HCT116 (cell line): Measurements from ENCODE around the gene SBF2. TPM values are rescaled to one million over a fixed set of nuclear protein-coding genes. Genes with fewer than 3 reads are reported as not detected.
A peak's percentile ranks its signal among the peaks of the same experiment; 100 is the strongest.
"Not testable (repeated sequence)": the region's sequence is repeated elsewhere in the genome, so short reads cannot be mapped to it uniquely, and the experiment has no call there.

Experiments
- ATAC-seq: fragments of 200-7000 bp; cut with Tn5 transposase; 2 replicates; pipeline ENCODE4 v1.9.1; 2020; ENCODE audit warnings: mild to moderate bottlenecking, moderate library complexity
- BruUV-seq: library from RNA; stranded (reverse); fragments of 400-500 nt; replicated peaks from 2 replicates; lab custom pipeline; 2021; lab: Mats Ljungman, UMichigan
- CTCF ChIA-PET: fragments of 300-600 bp; sonication (Branson Sonifier 250); formaldehyde crosslinking; loops from one replicate; lab custom pipeline; 2021; ENCODE audit warnings: antibody characterized with exemption; lab: Charles Lee
- POLR2A ChIA-PET: fragments of 300-600, 350-600 bp; sonication (Branson Sonifier 250); formaldehyde crosslinking; loops from one replicate; lab custom pipeline; 2021; ENCODE audit warnings: antibody characterized with exemption; lab: Charles Lee
- RAD21 ChIA-PET, 2 experiments: fragments of 300-600 bp; sonication (Branson Sonifier 250); formaldehyde crosslinking; loops; one replicate each; lab custom pipeline; 2023; ENCODE audit warnings: low total read pairs in 2 of 2; ENCODE audit not compliant: uncharacterized antibody in 2 of 2, unreplicated experiment in 2 of 2, low non-redundant PET in 1 of 2; lab: Charles Lee
- DNase-seq: peaks from one replicate; pipeline ENCODE4 v3.0.0-alpha.2; 2010; ENCODE audit warnings: low read depth, low spot score
- H2AFZ ChIP-seq: fragments of 200-600 bp; shearing (Covaris generic), sonication (generic); 2 replicates; pipeline ENCODE4 v1.6.1; 2017; ENCODE audit warnings: low read depth, mixed run types, mixed read lengths, antibody characterized with exemption, low read length; ENCODE audit not compliant: poor library complexity, severe bottlenecking
- H3K27ac ChIP-seq: 2 replicates; pipeline ENCODE4 v1.5.1; 2012; ENCODE audit warnings: low read depth, low read length
- H3K27me3 ChIP-seq: fragments of 200-600 bp; sonication (generic); 2 replicates; pipeline ENCODE4 v1.6.1; 2016; ENCODE audit warnings: mixed run types, low read length, mixed read lengths; ENCODE audit not compliant: insufficient read depth
- H3K36me3 ChIP-seq, 2 experiments: fragments of 200-500 bp in 1 of 2; fragments of 200-600 bp in 1 of 2; sonication (Bioruptor generic) in 1 of 2; sonication (generic) in 1 of 2; 2 replicates each; pipeline versions ENCODE4 v1.5.1 to v1.6.1; 2014 to 2016; ENCODE audit warnings: low read length in 2 of 2, inconsistent platforms in 1 of 2, mixed read lengths in 1 of 2, mixed run types in 1 of 2; ENCODE audit not compliant: insufficient read depth in 2 of 2, control insufficient read depth in 1 of 2
- H3K4me1 ChIP-seq, 2 experiments: fragments of 200-600 bp in 1 of 2; sonication (generic) in 1 of 2; 2 replicates each; pipeline versions ENCODE4 v1.5.1 to v1.6.1; 2012 to 2017; ENCODE audit warnings: low read length in 2 of 2, inconsistent platforms in 1 of 2, mild to moderate bottlenecking in 1 of 2, mixed read lengths in 1 of 2, mixed run types in 1 of 2, moderate library complexity in 1 of 2; ENCODE audit not compliant: insufficient read depth in 2 of 2, control insufficient read depth in 1 of 2
- H3K4me2 ChIP-seq: fragments of 200-600 bp; sonication (generic); 2 replicates; pipeline ENCODE4 v1.6.1; 2017; ENCODE audit warnings: mixed run types, low read length, mixed read lengths
- H3K4me3 ChIP-seq, 2 experiments: fragments of 200-600 bp in 1 of 2; sonication (generic) in 1 of 2; replicated peaks in 1 of 2; 2 replicates each; pipeline ENCODE4 v1.5.1; 2011 to 2016; ENCODE audit warnings: low read length in 2 of 2, control low read depth in 1 of 2, low read depth in 1 of 2, mild to moderate bottlenecking in 1 of 2, mixed read lengths in 1 of 2, mixed run types in 1 of 2
- H3K79me2 ChIP-seq: fragments of 200-600 bp; sonication (generic); 2 replicates; pipeline ENCODE4 v1.6.1; 2017; ENCODE audit warnings: mild to moderate bottlenecking, mixed run types, low read length, moderate library complexity, mixed read lengths; ENCODE audit not compliant: insufficient read depth
- H3K9ac ChIP-seq: fragments of 200-600 bp; sonication (generic); 2 replicates; pipeline ENCODE4 v1.6.1; 2016; ENCODE audit warnings: low read length, mixed read lengths
- H3K9me2 ChIP-seq: fragments of 200-600 bp; sonication (generic), shearing (Covaris generic); 2 replicates; pipeline ENCODE4 v1.6.1; 2017; ENCODE audit warnings: mixed run types, mild to moderate bottlenecking, moderate library complexity; ENCODE audit not compliant: insufficient read depth
- H3K9me3 ChIP-seq, 2 experiments: fragments of 200-500 bp in 1 of 2; fragments of 200-600 bp in 1 of 2; sonication (Bioruptor generic) in 1 of 2; sonication (generic) in 1 of 2; 2 replicates each; pipeline ENCODE4 v1.6.1; 2014 to 2017; ENCODE audit warnings: low read length in 2 of 2, mixed read lengths in 2 of 2, inconsistent platforms in 1 of 2, low read depth in 1 of 2, mild to moderate bottlenecking in 1 of 2, mixed run types in 1 of 2, moderate library complexity in 1 of 2; ENCODE audit not compliant: control insufficient read depth in 1 of 2, insufficient read depth in 1 of 2
- H4K20me1 ChIP-seq: fragments of 200-600 bp; sonication (generic), shearing (Covaris generic); 2 replicates; pipeline ENCODE4 v1.6.1; 2017; ENCODE audit warnings: mixed run types, mild to moderate bottlenecking, moderate library complexity; ENCODE audit not compliant: insufficient read depth
- CEBPB ChIP-seq: IDR thresholded peaks from 2 replicates; pipeline ENCODE4 v1.6.1; 2012; ENCODE audit warnings: low read depth
- ELF1 ChIP-seq: IDR thresholded peaks from 2 replicates; pipeline ENCODE4 v1.6.1; 2012; ENCODE audit warnings: low read depth, borderline replicate concordance
- EZH2phosphoT487 ChIP-seq: fragments of 200-600 bp; IDR thresholded peaks from 2 replicates; pipeline ENCODE4 v1.6.1; 2018; ENCODE audit warnings: antibody characterized with exemption, borderline replicate concordance
- FOSL1 ChIP-seq: IDR thresholded peaks from 2 replicates; pipeline ENCODE4 v1.6.1; 2012; ENCODE audit warnings: low read depth
- POLR2A ChIP-seq: IDR thresholded peaks from 2 replicates; pipeline ENCODE4 v1.7.0; 2011; ENCODE audit warnings: borderline replicate concordance; ENCODE audit not compliant: insufficient read depth, insufficient read length; ENCODE audit errors: extremely low read depth
- POLR2AphosphoS5 ChIP-seq: IDR thresholded peaks from 2 replicates; pipeline ENCODE4 v1.6.1; 2011; ENCODE audit warnings: mild to moderate bottlenecking, low read depth, low read length, moderate library complexity
- RAD21 ChIP-seq: IDR thresholded peaks from 2 replicates; pipeline ENCODE4 v1.6.1; 2012; ENCODE audit warnings: low read depth, mild to moderate bottlenecking
- SIN3A ChIP-seq: IDR thresholded peaks from 2 replicates; pipeline ENCODE4 v1.6.1; 2012; ENCODE audit warnings: low read depth
- SRF ChIP-seq: IDR thresholded peaks from 2 replicates; pipeline ENCODE4 v1.6.1; 2012; ENCODE audit warnings: low read depth
- TCF7L2 ChIP-seq: IDR thresholded peaks from 2 replicates; pipeline ENCODE4 v1.7.0; 2011; ENCODE audit warnings: borderline replicate concordance, inconsistent platforms; ENCODE audit not compliant: insufficient read depth, insufficient read length; ENCODE audit errors: extremely low read depth
- YY1 ChIP-seq: IDR thresholded peaks from 2 replicates; pipeline ENCODE4 v1.6.1; 2011; ENCODE audit warnings: low read length, low read depth, moderate library complexity, mild to moderate bottlenecking; ENCODE audit not compliant: insufficient replicate concordance; ENCODE audit errors: extremely low read depth
- intact Hi-C: fragments of 100-400 bp; cut with micrococcal nuclease; formaldehyde crosslinking; loops from 2 replicates; pipeline ENCODE4 v1.10.0; 2022
- total RNA-seq: library from RNA; stranded (reverse); gene quantifications from one replicate; pipeline ENCODE4 v1.2.1, GENCODE V29; 2021; ENCODE audit not compliant: unreplicated experiment
- TF ChIP-seq, protein P1 (sequence below): IDR thresholded peaks from 2 replicates; pipeline ENCODE4 v1.6.1; 2012
- TF ChIP-seq, protein P2 (sequence below): IDR thresholded peaks from 2 replicates; pipeline ENCODE4 v1.6.1; 2012
- TF ChIP-seq, protein P3 (sequence below): IDR thresholded peaks from 2 replicates; pipeline ENCODE4 v1.6.1; 2011; ENCODE audit warnings: mild to moderate bottlenecking, low read length, moderate library complexity; ENCODE audit not compliant: insufficient replicate concordance; ENCODE audit errors: extremely low read depth

The SBF2 gene
- total RNA-seq, 1 experiment from 2014 or later = 35.0 TPM

DNA sequence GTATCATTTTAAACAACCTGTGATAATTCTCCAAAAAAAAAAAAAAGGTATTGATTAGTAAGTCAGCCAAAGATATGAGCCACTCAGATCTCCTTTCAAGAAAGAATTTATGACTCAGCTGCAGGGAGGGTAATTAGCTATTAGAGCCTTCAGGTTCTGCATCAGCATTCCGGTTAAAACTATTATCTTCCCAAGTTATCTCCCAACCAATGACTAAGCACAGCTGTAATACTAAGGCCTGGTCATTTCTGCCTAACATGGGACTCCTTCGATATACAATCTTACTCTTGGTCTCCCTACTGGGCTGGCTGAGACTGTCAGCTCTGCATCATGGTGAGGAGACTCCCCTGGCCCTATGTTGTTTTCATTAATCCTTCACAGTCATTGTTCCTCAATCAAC lies 60.4 kb downstream of the SBF2 start (continued):
- TF ChIP-seq, protein P1, sequence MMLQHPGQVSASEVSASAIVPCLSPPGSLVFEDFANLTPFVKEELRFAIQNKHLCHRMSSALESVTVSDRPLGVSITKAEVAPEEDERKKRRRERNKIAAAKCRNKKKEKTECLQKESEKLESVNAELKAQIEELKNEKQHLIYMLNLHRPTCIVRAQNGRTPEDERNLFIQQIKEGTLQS = no peak
- TF ChIP-seq, protein P2, sequence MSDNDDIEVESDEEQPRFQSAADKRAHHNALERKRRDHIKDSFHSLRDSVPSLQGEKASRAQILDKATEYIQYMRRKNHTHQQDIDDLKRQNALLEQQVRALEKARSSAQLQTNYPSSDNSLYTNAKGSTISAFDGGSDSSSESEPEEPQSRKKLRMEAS = no peak
- TF ChIP-seq FOSL1 (peak; percentile 43), SRF (no peak)

DNA sequence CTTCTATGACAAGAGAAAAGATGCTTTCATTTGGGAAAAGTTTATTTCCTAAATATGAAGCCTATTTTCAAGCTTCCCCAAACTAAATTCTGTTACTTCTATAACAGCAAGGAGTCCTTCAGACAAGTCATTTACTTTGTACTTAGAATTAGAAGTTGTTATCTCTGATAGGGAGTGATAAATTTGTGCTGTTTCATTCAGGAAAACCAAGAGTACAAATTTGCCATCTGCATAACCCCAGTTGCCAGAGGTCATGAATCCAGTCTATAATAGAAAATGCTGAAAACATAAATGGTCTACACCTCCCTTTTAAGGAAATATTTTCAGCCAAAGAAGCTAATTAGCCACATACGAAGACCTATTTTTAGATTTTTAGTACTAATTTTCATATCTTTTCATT lies 61.3 kb downstream of the SBF2 start:
- H3K9ac ChIP-seq = no peak overlapping the region
- intact Hi-C loops = no loop called here
- no peaks in the 10 kb centered on the region for H3K36me3 ChIP-seq
- CTCF ChIA-PET = interaction anchor here (0.8 kb wide), 1 partner anchor 9 kb away, joined by 4 read pairs; no protein-coding TSS in a partner anchor
- no peak for ATAC-seq
- H3K4me3 ChIP-seq = no peak overlapping the region
- no peak for DNase-seq
- no peaks in the 10 kb centered on the region for H4K20me1 ChIP-seq
- POLR2A ChIA-PET = interaction anchor here (1.0 kb wide), 1 partner anchor 9 kb away, joined by 3 read pairs; no protein-coding TSS in a partner anchor
- H3K79me2 ChIP-seq = peaks cover 8% of the 10 kb centered on the region; the same call in 1 of the 2 replicates
- H3K4me2 ChIP-seq = no peak overlapping the region
- BruUV-seq = no TSS peak
- H3K27ac ChIP-seq = no peak overlapping the region
- no peak overlapping the region for H2AFZ ChIP-seq
- no peaks in the 10 kb centered on the region for H3K9me3 ChIP-seq
- peaks cover 14 to 24% of the 10 kb centered on the region in 2 experiments for H3K4me1 ChIP-seq
- RAD21 ChIA-PET = no interaction called here
- H3K9me2 ChIP-seq = no peaks in the 10 kb centered on the region
- no peak for TF ChIP-seq POLR2AphosphoS5
- no peak for TF ChIP-seq POLR2A
- TF ChIP-seq YY1 = no peak
- TF ChIP-seq TCF7L2 = no peak
- TF ChIP-seq, protein P2 = no peak
- TF ChIP-seq FOSL1 = no peak
- no peak for TF ChIP-seq RAD21
- TF ChIP-seq EZH2phosphoT487 = no peak
- TF ChIP-seq SIN3A = no peak
- TF ChIP-seq, protein P1 = no peak
- TF ChIP-seq CEBPB = no peak
- TF ChIP-seq, protein P3, sequence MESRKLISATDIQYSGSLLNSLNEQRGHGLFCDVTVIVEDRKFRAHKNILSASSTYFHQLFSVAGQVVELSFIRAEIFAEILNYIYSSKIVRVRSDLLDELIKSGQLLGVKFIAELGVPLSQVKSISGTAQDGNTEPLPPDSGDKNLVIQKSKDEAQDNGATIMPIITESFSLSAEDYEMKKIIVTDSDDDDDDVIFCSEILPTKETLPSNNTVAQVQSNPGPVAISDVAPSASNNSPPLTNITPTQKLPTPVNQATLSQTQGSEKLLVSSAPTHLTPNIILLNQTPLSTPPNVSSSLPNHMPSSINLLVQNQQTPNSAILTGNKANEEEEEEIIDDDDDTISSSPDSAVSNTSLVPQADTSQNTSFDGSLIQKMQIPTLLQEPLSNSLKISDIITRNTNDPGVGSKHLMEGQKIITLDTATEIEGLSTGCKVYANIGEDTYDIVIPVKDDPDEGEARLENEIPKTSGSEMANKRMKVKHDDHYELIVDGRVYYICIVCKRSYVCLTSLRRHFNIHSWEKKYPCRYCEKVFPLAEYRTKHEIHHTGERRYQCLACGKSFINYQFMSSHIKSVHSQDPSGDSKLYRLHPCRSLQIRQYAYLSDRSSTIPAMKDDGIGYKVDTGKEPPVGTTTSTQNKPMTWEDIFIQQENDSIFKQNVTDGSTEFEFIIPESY = no peak
- TF ChIP-seq ELF1 = no peak
- H3K27me3 ChIP-seq = no peaks in the 10 kb centered on the region

DNA sequence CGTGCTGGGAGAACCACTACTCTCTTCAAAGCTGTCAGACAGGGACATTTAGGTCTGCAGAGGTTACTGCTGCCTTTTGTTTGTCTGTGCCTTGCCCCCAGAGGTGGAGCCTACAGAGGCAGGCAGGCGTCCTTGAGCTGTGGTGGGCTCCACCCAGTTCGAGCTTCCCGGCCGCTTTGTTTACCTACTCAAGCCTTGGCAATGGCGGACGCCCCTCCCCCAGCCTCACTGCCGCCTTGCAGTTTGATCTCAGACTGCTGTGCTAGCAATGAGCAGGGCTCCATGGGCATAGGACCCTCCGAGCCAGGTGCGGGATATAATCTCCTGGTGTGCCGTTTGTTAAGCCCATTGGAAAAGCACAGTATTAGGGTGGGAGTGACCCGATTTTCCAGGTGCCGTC lies 62.2 kb downstream of the SBF2 start:
- H3K79me2 ChIP-seq, H3K27ac ChIP-seq, DNase-seq, intact Hi-C loops, H3K4me3 ChIP-seq, H3K9ac ChIP-seq, H3K27me3 ChIP-seq, H2AFZ ChIP-seq, H4K20me1 ChIP-seq, CTCF ChIA-PET, H3K4me2 ChIP-seq, BruUV-seq, H3K9me3 ChIP-seq, H3K9me2 ChIP-seq, H3K36me3 ChIP-seq, RAD21 ChIA-PET, POLR2A ChIA-PET, ATAC-seq: not testable (repeated sequence)
- H3K4me1 ChIP-seq = peaks cover 13 to 23% of the 10 kb centered on the region in 2 experiments
